ENCODE data around the gene SYT9. TPM values are rescaled to one million over a fixed set of nuclear protein-coding genes. Genes with fewer than 3 reads are reported as not detected.

The SYT9 gene
- polyA plus RNA-seq, 3 donors: not detected

DNA sequence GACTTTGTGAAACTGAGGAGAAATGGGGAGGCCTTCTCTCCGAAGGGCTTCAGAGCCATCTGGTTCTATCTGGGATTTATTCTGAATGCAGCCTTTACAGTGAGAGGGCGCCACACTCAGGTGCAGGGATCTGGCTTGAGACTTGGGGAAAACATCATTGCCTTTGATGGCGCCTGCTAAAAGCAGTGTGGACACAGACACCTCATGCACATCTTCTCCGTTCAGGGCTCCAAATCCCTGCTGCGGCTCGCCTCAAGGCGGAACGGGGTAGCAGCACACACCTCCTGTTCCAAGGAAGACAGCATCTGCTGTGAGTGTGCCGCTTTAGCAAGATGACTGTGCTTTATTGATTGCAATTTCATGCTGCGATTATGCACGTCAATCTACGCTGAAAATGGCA, 196.5 kb downstream of the SYT9 start:
- H2AFZ ChIP-seq (ENCODE audit: insufficient read depth, low read depth, low read length, poor library complexity, severe bottlenecking): no peak overlapping the region
- no peak overlapping the region for H3K4me3 ChIP-seq (replicated peaks in 1 of 3; ENCODE audit: low read depth in 2 of 3, low read length in 3 of 3)
- WGBS (ENCODE audit: insufficient coverage): 96% methylated on average over 8 of the region's 12 CpGs
- no peaks in the 10 kb centered on the region for H4K20me1 ChIP-seq (ENCODE audit: insufficient read depth, low read length)
- no peaks in the 10 kb centered on the region for H3K9me3 Mint-ChIP-seq
- intact Hi-C loops (cut with micrococcal nuclease): loop anchor here (10.0 kb wide), 3 partner anchors 67 to 353 kb away; partner anchors contain the start of gene PPFIBP2 (in 1 of the 2)
- H3K27ac Mint-ChIP-seq: no peak overlapping the region
- peaks cover 0 to 7% (median 4%) of the 10 kb centered on the region in 3 donors for H3K27me3 Mint-ChIP-seq (ENCODE audit: low read depth in 3 of 3)
- H3K79me2 ChIP-seq (ENCODE audit: insufficient read depth, low read length): no peaks in the 10 kb centered on the region
- H3K27me3 ChIP-seq (ENCODE audit: control insufficient read depth in 2 of 2, insufficient read depth in 2 of 2, low read length in 2 of 2): no peaks in the 10 kb centered on the region
- no peak overlapping the region for H3K9ac ChIP-seq (ENCODE audit: insufficient read depth, low read length, poor library complexity, severe bottlenecking)
- TF ChIP-seq, protein P1, sequence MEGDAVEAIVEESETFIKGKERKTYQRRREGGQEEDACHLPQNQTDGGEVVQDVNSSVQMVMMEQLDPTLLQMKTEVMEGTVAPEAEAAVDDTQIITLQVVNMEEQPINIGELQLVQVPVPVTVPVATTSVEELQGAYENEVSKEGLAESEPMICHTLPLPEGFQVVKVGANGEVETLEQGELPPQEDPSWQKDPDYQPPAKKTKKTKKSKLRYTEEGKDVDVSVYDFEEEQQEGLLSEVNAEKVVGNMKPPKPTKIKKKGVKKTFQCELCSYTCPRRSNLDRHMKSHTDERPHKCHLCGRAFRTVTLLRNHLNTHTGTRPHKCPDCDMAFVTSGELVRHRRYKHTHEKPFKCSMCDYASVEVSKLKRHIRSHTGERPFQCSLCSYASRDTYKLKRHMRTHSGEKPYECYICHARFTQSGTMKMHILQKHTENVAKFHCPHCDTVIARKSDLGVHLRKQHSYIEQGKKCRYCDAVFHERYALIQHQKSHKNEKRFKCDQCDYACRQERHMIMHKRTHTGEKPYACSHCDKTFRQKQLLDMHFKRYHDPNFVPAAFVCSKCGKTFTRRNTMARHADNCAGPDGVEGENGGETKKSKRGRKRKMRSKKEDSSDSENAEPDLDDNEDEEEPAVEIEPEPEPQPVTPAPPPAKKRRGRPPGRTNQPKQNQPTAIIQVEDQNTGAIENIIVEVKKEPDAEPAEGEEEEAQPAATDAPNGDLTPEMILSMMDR (IDR thresholded peaks at IDR 0.05): no peak
- H3K4me2 ChIP-seq (replicated peaks; ENCODE audit: extremely low read depth, low read length, poor library complexity, severe bottlenecking): no peak overlapping the region
- no peaks in the 10 kb centered on the region for H3K36me3 ChIP-seq (replicated peaks in 1 of 2; ENCODE audit: control insufficient read depth in 1 of 2, insufficient read depth in 2 of 2, low read length in 2 of 2)
- H3K9me3 ChIP-seq (replicated peaks in 1 of 2; ENCODE audit: control insufficient read depth in 1 of 2, insufficient read depth in 1 of 2, low read length in 2 of 2): no peaks in the 10 kb centered on the region
- no peak overlapping the region for H3K27ac ChIP-seq (ENCODE audit: low read depth in 1 of 2, low read length in 2 of 2)
- DNase-seq: no peak
- H3K36me3 Mint-ChIP-seq: no peaks in the 10 kb centered on the region
- no peak overlapping the region for H3K4me3 Mint-ChIP-seq
- H3K4me1 Mint-ChIP-seq: peaks cover 7% of the 10 kb centered on the region
- H3K4me1 ChIP-seq (ENCODE audit: control insufficient read depth in 1 of 2, insufficient read depth in 2 of 2, low read length in 2 of 2): peaks cover 6 to 7% of the 10 kb centered on the region in 2 donors

DNA sequence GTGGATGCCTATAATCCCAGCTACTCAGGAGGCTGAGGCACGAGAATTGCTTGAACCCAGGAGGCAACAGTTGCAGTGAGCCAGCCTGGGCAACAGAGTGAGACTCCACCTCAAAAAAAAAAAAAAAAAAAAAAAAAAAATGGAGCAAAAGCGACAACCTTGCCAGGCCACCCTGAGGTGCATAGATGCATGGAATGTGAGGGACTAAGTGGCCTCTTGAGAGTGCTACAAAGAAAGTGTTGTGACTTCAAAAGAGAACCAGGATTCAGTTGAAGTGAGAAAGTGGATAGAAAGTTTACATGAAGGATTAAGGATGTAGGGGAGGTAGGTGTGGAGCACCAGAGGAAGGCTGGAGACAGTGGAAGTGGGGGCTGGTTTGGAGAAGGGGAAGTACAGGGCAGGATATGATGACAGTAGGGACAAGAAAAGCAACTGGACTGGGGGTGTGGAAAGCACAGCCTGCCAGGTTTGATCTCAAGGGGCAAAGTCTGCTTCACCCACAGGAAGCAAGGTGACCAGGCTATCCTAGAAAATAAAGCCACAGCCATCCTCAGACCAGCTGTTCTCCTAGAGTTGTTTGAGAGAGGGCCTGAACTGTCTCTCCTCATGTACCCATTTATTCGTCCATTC, 197.6 kb downstream of the SYT9 start:
- Histone ChIP-seq H3K36me3 (replicated peaks in 1 of 2; ENCODE audit: control insufficient read depth in 1 of 2, insufficient read depth in 2 of 2, low read length in 2 of 2) (no peaks in the 10 kb centered on the region), H2AFZ (ENCODE audit: insufficient read depth, low read depth, low read length, poor library complexity, severe bottlenecking) (no peak overlapping the region), H3K9me3 (replicated peaks in 1 of 2; ENCODE audit: control insufficient read depth in 1 of 2, insufficient read depth in 1 of 2, low read length in 2 of 2) (no peaks in the 10 kb centered on the region), H3K79me2 (ENCODE audit: insufficient read depth, low read length) (no peaks in the 10 kb centered on the region), H3K4me2 (replicated peaks; ENCODE audit: extremely low read depth, low read length, poor library complexity, severe bottlenecking) (no peak overlapping the region), H3K9ac (ENCODE audit: insufficient read depth, low read length, poor library complexity, severe bottlenecking) (no peak overlapping the region), H3K27ac (ENCODE audit: low read depth in 1 of 2, low read length in 2 of 2) (no peak overlapping the region), H3K27me3 (ENCODE audit: control insufficient read depth in 2 of 2, insufficient read depth in 2 of 2, low read length in 2 of 2) (no peaks in the 10 kb centered on the region), H3K4me3 (replicated peaks in 1 of 3; ENCODE audit: low read depth in 2 of 3, low read length in 3 of 3) (no peak overlapping the region), H3K4me1 (ENCODE audit: control insufficient read depth in 1 of 2, insufficient read depth in 2 of 2, low read length in 2 of 2) (peaks cover 6 to 7% of the 10 kb centered on the region in 2 donors), H4K20me1 (ENCODE audit: insufficient read depth, low read length) (no peaks in the 10 kb centered on the region)
- peak; percentile 11 to 42 (median 17) for DNase-seq
- H3K4me3 Mint-ChIP-seq: no peak overlapping the region
- H3K36me3 Mint-ChIP-seq: no peaks in the 10 kb centered on the region
- H3K9me3 Mint-ChIP-seq: no peaks in the 10 kb centered on the region
- peaks cover 1 to 6% (median 4%) of the 10 kb centered on the region in 3 donors for H3K27me3 Mint-ChIP-seq (ENCODE audit: low read depth in 3 of 3)
- intact Hi-C loops (cut with micrococcal nuclease): loop anchor here (10.0 kb wide), 3 partner anchors 65 to 355 kb away; partner anchors contain the start of gene PPFIBP2 (in 1 of the 2)
- peaks cover 7% of the 10 kb centered on the region for H3K4me1 Mint-ChIP-seq
- peak overlapping the region in 2 of 7 donors; percentile 24 to 26 for H3K27ac Mint-ChIP-seq
- 100% methylated on average over 2 of the region's 3 CpGs for WGBS (ENCODE audit: insufficient coverage)
- TF ChIP-seq, protein P1 (IDR thresholded peaks at IDR 0.05): no peak
